ENCODE measurements around the gene TMEM252. TPM values are rescaled to one million over a fixed set of nuclear protein-coding genes. Genes with fewer than 3 reads are reported as not detected.
A peak's percentile ranks its signal among the peaks of the same experiment; 100 is the strongest.

The TMEM252 gene
- total RNA-seq, 1 donor from 2014 or later, result not detected

DNA sequence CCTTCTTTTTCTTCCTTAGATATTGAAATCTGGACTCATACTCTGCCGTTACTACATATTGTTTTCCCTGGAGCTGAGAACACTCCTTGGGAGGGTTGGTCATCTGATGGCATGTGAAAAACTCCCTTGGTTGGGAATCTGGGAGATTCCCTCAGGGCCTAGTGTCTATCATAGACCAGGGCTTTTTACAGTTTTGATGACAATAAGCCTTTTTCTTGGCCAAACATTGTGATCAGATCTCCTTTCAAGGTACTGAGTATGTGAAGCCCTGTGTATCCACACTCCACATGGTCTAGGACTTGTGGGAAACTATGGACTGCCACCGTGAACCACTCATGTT, 32.9 kb downstream of the TMEM252 start:
- DNase-seq (ENCODE audit: low spot score), result no peak
- Mint-ChIP-seq H3K27ac (ENCODE audit: unreplicated experiment) (no peak overlapping the region), H3K4me1 (ENCODE audit: unreplicated experiment) (peaks cover 8% of the 10 kb centered on the region), H3K27me3 (ENCODE audit: unreplicated experiment) (peaks cover 2% of the 10 kb centered on the region), H3K9me3 (ENCODE audit: unreplicated experiment) (no peaks in the 10 kb centered on the region), H3K4me3 (ENCODE audit: unreplicated experiment) (no peak overlapping the region), H3K36me3 (ENCODE audit: low read depth, unreplicated experiment) (no peaks in the 10 kb centered on the region)
- TF ChIP-seq CTCF (IDR thresholded peaks at IDR 0.05; ENCODE audit: unreplicated experiment), result no peak

DNA sequence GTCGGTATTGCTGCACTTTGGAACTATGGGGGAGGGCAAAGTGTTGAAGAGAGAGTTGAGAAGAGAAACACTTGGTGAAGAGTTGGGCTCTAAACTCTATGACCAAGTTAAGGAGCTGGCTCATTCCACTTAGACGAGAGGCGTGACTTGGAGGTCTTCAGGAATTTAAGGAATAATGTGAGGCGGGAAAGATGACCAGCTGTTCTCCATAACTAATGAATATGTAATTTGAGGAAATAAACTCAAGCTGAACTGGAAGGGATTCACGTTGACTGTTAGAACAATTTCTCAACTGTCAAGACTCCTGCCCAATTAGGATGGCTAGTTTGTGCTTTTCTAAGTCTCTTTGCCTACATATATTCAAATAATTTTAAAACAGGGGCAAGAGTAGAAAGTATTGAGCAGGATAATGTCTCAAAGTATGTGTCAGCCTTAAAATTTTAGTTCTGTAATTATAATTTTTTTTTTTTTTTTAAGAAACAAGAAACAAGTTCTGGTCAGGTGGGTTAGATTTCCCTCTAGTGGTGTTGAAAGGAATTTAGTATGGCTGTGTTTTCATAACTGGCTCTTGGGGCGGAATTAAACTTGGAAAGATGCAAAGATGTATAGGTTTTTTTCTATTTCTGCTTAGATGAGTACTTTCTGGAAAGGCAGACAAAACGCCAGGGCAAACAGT, 33.4 kb downstream of the TMEM252 start:
- no peaks in the 10 kb centered on the region for H3K9me3 Mint-ChIP-seq (ENCODE audit: unreplicated experiment)

DNA sequence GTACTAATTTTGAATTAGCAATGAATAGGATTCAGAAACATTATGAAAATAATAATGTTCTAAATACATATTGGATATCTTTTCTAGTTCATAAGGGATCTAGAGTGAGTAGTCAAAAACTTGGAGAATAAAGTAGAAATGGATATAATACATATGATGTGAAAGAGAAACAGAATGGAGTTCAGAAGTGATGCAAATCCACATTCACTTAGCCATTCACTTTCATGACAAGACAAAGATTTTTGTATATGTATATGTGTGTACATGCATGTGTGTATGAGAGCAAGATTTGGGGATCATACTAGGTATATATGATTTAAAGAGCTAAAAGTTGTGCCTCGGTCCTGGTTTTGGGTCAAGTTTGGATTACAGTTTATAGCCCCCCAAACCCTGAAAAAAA, 34.1 kb downstream of the TMEM252 start:
- no peak for DNase-seq (ENCODE audit: low spot score)
- no peak for TF ChIP-seq CTCF (IDR thresholded peaks at IDR 0.05; ENCODE audit: unreplicated experiment)
- no peak overlapping the region for H3K27ac Mint-ChIP-seq (ENCODE audit: unreplicated experiment)
- H3K36me3 Mint-ChIP-seq (ENCODE audit: low read depth, unreplicated experiment), result no peaks in the 10 kb centered on the region
- no peak overlapping the region for H3K4me3 Mint-ChIP-seq (ENCODE audit: unreplicated experiment)
- peaks cover 13% of the 10 kb centered on the region for H3K4me1 Mint-ChIP-seq (ENCODE audit: unreplicated experiment)
- H3K27me3 Mint-ChIP-seq (ENCODE audit: unreplicated experiment), result peaks cover 2% of the 10 kb centered on the region
- no peaks in the 10 kb centered on the region for H3K9me3 Mint-ChIP-seq (ENCODE audit: unreplicated experiment)

More for the DNA sequence above, 33.4 kb downstream of the TMEM252 start:
- H3K4me3 Mint-ChIP-seq (ENCODE audit: unreplicated experiment), result no peak overlapping the region
- no peak overlapping the region for H3K27ac Mint-ChIP-seq (ENCODE audit: unreplicated experiment)
- TF ChIP-seq CTCF (IDR thresholded peaks at IDR 0.05; ENCODE audit: unreplicated experiment), result peak; percentile 90
- no peaks in the 10 kb centered on the region for H3K36me3 Mint-ChIP-seq (ENCODE audit: low read depth, unreplicated experiment)
- DNase-seq (ENCODE audit: low spot score), result no peak
- H3K4me1 Mint-ChIP-seq (ENCODE audit: unreplicated experiment), result peaks cover 11% of the 10 kb centered on the region
- H3K27me3 Mint-ChIP-seq (ENCODE audit: unreplicated experiment), result peaks cover 2% of the 10 kb centered on the region

DNA sequence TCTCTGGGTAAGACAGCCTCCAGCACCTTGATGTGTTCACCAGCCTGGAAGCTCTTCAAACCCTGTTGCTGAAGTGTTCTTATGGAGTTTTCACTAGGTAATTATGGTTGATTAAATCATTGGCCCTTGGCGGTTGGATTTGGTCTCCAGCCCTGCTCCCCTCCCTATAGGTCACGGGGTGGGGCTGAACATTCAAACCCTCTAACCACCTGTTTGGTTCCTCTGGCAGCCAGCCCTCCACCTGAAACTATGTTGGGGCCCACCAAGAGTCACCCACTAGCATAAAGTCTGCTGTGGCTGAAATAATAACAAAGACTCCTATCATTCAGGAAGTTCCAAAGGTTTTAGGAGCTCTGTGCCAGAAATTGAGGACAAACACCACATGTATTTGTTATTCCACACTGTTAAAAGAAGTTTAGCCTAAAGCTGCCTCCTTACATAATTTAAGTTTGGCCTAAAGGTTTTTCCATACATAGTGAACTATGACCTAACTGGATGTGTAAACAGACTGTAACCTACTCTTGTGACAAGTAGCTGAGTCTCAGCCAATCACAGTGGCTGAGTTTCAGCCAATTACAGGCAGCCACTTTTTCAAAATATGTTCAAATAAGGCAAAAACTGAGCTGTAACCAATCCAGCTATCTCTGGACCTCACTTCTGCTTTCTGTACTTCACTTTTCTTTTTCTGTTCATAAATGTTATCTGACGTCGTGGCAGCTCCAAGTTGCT, 34.8 kb downstream of the TMEM252 start:
- H3K27me3 Mint-ChIP-seq (ENCODE audit: unreplicated experiment), result peaks cover 2% of the 10 kb centered on the region
- no peaks in the 10 kb centered on the region for H3K36me3 Mint-ChIP-seq (ENCODE audit: low read depth, unreplicated experiment)
- no peaks in the 10 kb centered on the region for H3K9me3 Mint-ChIP-seq (ENCODE audit: unreplicated experiment)
- no peak overlapping the region for H3K27ac Mint-ChIP-seq (ENCODE audit: unreplicated experiment)
- TF ChIP-seq CTCF (IDR thresholded peaks at IDR 0.05; ENCODE audit: unreplicated experiment), result no peak
- H3K4me3 Mint-ChIP-seq (ENCODE audit: unreplicated experiment), result no peak overlapping the region
- peaks cover 13% of the 10 kb centered on the region for H3K4me1 Mint-ChIP-seq (ENCODE audit: unreplicated experiment)
- no peak for DNase-seq (ENCODE audit: low spot score)

GRCh38 chr9:68502279-68502678, 38.4 kb downstream of the TMEM252 start:
- H3K9me3 Mint-ChIP-seq (ENCODE audit: unreplicated experiment), result no peaks in the 10 kb centered on the region
- H3K27ac Mint-ChIP-seq (ENCODE audit: unreplicated experiment), result peak overlapping the region; percentile 51
- peaks cover 10% of the 10 kb centered on the region for H3K4me1 Mint-ChIP-seq (ENCODE audit: unreplicated experiment)
- no peak for DNase-seq (ENCODE audit: low spot score)
- TF ChIP-seq CTCF (IDR thresholded peaks at IDR 0.05; ENCODE audit: unreplicated experiment), result no peak
- H3K27me3 Mint-ChIP-seq (ENCODE audit: unreplicated experiment), result no peaks in the 10 kb centered on the region
- no peak overlapping the region for H3K4me3 Mint-ChIP-seq (ENCODE audit: unreplicated experiment)
- H3K36me3 Mint-ChIP-seq (ENCODE audit: low read depth, unreplicated experiment), result no peaks in the 10 kb centered on the region
